ENCODE data around the gene OSBPL1A.

GRCh38 chr18:24220318-24220688, 177.3 kb downstream of the OSBPL1A start:
- TF ChIP-seq FOXM1 (IDR thresholded peaks at IDR 0.05; ENCODE audit: borderline replicate concordance): no peak
- TF ChIP-seq LEF1 (IDR thresholded peaks at IDR 0.05; ENCODE audit: borderline replicate concordance): no peak
- TF ChIP-seq SP1 (IDR thresholded peaks at IDR 0.05): no peak
